Measurements from ENCODE around the gene IRAK3.
"Not testable (repeated sequence)": the region's sequence is repeated elsewhere in the genome, so short reads cannot be mapped to it uniquely, and the experiment has no call there.

IRAK3 gene

DNA sequence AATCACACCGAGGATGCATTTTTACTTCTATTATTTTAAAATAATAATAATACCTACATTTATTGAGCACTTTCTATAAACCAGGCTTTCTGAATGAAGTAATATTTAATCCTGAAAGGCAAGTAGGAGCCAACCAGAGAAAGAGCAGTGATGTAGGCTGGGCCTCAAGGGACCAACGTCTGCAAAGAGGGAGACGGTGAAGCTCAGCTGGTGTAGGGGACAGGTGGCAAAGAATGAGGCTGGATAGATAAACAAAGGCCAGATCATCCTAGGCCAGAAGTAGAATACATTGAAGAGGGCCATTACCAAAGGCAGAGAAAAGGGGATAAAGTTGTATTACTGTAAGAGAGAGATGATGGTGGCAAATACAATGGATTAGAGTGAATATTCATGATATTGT lies 18.4 kb upstream of the IRAK3 start:
- DNase-seq (ENCODE audit: low read depth in 2 of 2) = no peak

DNA sequence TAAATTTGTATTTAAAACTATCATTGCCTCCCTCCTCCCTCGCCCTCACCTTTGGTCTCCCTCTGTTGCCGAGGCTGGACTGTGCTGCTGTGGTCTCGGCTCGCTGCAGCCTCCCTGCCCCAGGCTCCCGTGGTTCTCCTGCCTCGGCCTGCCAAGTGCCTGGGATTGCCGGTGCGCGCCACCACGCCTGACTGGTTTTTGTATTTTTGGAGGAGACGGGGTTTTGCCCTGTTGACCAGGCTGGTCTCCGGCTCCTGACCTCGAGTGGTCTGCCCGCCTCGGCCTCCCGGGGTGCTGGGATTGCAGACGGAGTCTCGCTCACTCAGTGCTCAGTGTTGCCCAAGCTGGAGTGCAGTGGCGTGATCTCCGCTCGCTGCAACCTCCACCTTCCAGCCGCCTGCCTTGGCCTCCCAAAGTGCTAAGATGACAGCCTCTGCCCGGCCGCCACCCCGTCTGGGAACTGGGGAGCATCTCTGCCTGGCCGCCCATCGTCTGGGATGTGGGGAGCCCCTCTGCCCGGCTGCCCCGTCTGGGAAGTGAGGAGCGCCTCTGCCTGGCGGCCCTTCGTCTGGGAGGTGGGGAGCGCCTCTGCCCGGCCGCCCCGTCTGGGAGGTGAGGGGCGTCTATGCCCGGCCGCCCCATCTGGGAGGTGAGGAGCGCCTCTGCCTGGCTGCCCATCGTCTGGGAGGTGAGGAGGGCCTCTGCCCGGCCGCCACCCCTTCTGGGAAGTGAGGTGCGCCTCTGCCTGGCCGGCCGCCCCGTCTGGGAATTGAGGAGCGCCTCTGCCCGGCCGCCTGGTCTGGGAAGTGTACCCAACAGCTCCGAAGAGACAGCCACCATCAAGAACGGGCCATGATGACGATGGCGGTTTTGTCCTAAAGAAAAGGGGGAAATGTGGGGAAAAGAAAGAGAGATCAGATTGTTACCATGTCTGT lies 14.4 kb upstream of the IRAK3 start:
- not testable (repeated sequence) for DNase-seq (ENCODE audit: low read depth in 2 of 2)

DNA sequence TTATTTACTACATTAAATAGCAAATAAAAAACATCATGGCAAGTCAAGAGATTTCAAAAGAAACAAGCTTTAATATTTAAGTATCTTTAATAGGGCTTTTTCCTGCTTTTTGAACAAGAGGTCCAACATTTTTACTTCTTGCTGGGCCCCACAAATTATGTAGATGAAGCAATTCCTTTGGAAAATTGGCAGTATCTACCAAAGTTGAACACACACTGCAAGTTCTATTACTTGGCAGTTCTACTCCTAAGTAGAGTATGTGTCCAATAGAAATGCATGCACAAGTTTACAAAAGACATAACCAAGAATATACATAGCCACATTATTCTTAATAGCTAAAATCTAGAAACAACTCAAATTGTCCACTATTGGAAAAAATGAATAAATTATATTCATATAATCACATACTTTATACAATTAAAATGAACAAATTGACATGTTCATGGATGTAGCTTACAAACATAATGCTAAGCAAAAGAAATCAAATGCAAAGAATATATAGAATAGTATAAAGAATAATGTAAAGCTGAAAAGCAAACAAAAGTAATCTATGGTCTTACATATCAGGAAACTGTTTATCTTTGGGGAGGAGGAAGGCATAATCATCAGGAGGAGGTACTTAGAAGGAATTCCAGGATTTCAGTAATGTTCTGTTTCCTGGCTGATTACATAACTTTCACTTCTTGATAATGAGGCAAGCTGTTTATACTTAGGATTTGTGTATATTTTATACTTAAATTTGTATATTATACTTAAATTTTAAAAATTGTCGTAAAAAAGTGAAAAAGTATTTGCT lies 12.7 kb upstream of the IRAK3 start:
- DNase-seq (ENCODE audit: low read depth in 2 of 2) = no peak

DNA sequence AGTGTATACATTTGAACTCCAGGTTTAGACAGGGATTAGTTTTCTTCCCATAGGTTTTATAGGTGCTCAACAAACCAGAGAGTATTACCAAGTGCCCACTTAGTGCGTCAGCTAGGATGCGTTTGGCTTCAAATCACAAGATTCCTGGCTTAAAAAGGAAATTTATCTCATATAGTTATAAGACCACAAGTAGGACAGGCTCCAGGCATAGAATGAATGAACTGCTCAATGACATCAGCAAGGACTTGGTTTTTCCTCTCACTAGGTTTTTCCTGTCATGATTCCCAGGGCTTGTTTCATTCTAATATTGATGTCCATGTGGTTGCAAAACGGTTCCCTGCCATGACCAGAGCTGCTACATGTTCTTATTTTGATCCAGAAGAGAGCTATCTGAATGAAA lies 6.1 kb upstream of the IRAK3 start:
- no peak for DNase-seq (ENCODE audit: low read depth in 2 of 2)

DNA sequence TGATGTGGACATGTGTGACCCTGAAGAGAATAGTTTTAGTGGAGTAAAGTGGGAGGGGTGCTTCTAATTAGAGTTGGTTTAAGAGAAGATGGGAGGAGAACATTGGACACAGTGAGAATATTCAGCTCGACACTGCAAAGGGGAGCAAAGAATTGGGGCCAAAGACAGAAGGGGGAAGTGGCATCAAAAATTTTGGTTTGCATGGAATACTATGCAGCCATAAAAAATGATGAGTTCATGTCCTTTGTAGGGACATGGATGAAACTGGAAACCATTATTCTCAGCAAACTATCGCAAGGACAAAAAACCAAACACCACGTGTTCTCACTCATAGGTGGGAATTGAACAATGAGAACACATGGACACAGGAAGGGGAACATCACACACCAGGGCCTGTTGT lies 4.2 kb upstream of the IRAK3 start:
- DNase-seq (ENCODE audit: low read depth in 2 of 2) = not testable (repeated sequence)

DNA sequence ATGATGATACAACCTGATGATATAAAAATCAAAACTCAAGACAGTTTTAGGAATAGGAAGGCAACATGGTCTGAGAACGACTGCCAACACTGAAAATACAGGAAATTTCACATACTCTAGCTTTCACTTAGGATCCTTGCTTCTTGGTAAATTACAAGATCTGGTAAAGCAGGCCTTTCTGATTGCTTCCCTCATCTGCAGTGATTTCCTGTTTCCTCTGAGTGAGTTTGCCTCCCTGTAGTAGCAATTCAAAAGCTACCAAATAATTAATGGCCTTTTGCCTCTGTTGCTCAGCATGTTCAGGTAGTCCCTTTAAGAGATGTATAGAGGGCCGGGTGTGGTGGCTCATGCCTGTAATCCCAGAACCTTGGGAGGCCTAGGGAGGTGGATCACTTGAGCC lies 2.0 kb upstream of the IRAK3 start:
- no peak for DNase-seq (ENCODE audit: low read depth in 2 of 2)

DNA sequence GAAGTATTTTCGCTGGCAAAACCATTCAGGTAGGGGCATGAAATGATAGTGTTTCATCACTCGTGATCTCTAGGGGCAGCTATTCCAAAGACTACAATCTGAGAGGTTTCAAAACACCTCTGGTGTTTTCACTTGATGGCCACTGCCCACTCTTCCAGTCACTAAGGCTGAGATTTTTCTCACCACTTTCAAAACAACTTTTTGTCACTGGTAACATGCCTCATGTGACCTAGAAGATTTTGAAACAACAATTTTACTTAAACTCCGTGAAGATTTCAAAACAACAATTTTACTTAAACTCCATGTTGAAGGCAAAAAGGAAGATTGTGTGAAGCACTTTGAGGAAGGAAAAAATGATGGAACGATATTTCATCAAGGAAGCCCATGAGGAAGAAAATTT lies 1.2 kb upstream of the IRAK3 start:
- no peak for DNase-seq (ENCODE audit: low read depth in 2 of 2)

DNA sequence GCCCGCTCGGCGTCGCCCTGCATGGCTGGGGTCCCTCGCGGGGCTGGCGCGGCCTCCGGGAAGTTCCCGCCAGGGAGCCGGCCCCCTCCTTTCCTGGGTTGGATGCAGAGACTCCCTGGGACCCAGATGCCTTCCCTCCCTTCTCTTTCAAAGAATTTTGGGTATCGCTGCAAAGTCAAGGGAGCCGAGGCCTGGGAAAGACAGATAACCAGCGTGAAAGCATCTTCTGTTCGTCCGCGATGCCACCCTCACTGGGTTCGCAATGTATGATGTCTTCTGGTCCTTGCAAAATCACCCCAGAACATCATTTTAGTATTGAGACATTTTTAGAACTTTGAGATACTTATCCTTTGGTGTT lies 451 bp downstream of the IRAK3 start:
- no peak for DNase-seq (ENCODE audit: low read depth in 2 of 2)

DNA sequence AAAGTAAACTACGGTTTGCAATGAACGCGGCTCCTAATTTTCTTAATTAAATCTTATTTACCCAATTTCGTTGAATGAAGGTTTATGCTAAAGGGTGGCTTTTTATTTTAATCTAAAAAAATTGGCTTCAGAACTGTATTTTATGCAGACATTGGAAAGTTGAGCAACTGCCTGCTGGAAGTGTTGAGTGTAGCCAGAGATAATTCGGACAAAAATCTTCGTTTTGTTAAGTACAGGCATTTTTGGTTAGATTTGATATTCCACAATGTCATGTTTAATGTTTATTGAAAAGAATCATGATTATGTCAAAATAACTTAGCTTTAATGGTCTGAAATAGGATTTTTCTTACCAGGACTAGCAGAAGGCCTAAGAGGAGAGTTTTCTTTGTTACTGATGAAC lies 875 bp downstream of the IRAK3 start:
- no peak for DNase-seq (ENCODE audit: low read depth in 2 of 2)

DNA sequence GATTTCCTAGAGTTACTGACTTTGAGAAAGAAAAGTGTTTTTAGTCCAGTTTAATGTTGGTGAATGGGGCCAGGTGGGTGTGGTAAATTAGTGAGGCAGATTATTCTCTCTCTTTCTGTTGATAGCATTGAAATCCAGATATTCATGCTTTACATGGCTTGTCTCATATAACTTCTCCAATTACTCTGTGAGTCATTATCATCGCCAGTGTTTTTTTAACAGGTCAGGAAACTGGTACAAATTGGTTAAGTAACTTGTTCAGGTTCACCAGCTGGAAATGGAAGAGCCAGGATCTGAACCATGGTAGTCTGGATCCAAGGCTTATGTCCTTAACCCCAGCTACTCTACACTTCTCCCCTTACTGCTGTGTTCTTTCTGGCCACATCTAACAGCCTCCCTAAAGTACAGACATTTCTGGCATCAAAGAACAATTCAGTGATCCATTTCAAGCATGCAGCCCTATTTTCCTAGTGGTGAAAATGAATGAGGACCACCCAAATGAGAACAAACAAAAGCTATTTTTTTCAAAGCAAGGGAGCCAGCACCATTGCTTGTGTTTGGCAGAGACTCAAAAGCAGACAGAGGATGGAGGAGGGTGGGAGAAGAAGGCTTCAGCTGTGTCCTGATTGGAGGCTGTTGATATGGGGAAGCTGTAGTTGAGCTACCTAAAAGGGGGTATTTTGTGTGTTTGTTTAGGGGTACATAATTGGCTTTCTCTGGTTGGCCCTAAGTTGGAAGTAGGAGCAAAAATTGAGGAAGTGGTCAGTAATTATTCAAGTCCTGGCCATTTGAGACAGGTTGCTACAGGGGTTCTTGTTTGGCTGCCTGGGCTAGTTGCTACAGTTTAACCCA lies 1.7 kb downstream of the IRAK3 start:
- no peak for DNase-seq (ENCODE audit: low read depth in 2 of 2)

DNA sequence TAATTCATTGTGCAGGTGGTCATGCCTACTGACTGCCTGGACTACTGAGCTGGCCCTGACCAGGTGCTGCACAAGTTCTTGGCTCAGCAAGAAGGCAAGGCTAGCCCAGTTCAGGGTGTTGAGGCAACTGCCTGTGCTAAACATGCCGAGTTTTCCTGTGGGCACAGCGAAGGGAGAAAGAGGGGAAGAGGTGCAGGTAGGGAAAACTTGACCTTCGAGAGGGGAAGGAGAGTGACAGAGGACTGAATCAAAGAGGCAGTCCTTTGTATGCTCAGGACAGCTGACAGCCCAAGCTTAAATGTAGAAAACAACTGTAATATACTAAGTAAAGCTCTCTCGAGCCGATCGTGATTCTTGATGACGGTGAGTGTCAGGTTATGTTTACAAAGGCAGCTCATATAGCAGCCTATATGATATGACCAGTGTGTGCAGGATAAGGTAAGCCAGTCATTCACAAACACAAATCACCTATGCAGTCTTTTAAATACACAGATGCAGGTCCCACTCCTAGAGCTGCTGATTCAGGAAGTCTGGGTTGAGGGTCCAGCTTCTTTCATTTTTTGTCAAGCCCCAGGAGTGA lies 2.6 kb downstream of the IRAK3 start:
- no peak for DNase-seq (ENCODE audit: low read depth in 2 of 2)

DNA sequence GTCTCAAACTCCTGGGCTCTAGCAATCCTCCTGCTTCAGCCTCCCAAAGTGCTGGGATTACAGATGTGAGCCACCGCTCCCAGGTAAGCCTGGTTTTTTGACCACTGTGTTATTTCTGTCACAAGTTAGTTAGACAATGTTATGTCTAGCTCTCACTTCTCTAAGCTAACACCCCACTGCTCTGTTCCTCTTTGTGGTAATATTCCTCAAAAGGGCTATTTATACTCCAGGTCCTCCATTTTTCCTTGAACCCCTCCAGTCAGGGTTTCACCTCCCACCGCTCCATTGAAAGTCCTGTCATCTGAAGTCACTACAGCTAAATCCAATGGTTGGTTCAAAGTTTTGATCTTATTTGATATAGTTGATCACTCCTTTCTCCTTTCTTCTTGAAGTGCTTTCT lies 5.1 kb downstream of the IRAK3 start:
- DNase-seq (ENCODE audit: low read depth in 2 of 2) = no peak

DNA sequence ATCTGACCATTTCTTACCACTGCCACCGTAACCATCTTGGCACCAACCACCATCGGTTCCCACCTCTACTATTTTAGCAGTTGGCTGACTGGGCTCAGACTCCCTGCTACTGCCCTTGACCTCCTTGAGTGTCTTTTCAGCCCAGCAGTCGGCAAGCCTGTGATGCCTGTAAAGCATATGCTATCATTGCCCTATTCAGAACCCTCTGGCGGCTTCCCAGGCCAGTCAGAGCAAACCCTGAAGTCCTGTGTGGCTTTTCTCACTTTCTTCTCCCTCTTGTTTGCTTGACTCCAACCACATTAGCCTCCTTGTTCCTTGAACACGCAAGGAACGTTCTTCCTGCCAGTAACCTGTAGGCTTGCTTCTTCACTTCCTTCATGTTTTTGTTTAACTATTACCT lies 6.2 kb downstream of the IRAK3 start:
- DNase-seq (ENCODE audit: low read depth in 2 of 2) = no peak

DNA sequence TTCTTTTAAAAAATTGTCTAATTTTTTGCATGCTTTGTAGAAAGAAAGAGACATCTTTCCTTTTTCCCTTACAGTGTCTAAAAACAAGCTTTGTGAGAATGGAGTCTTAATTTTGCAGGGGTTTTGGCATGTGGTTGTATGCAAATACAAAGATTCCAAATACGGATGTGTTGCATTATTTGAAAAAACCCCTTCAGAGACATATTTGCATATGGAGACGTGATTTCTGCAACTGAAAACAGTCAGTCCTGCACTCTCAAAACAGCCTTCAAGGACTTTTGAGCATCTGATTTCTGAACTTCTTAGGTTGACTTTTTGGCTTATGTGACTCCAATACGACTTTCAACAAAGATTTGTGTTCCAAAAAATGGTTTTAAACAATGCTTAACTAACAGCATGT lies 7.8 kb downstream of the IRAK3 start:
- no peak for DNase-seq (ENCODE audit: low read depth in 2 of 2)

DNA sequence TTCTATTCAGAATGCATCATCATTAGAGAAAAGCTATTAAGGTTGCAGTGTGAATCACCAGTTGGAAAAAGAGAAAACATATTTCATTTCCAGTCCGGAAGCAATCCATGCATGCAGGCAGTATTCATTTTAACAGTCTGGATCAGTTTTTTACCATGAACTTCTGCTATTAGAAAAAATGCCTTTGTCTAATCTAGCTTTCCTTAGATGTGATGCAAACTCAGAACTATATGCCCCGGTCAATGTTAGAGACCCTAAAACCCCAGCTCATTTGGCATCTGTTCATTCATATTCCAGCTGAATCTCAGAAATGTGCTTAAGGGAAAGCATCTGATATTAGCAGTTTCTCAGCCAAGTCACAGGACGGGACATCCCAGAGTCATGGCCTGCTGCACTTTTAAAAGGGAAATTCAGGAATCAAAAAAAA lies 8.5 kb downstream of the IRAK3 start:
- DNase-seq (ENCODE audit: low read depth in 2 of 2) = no peak

DNA sequence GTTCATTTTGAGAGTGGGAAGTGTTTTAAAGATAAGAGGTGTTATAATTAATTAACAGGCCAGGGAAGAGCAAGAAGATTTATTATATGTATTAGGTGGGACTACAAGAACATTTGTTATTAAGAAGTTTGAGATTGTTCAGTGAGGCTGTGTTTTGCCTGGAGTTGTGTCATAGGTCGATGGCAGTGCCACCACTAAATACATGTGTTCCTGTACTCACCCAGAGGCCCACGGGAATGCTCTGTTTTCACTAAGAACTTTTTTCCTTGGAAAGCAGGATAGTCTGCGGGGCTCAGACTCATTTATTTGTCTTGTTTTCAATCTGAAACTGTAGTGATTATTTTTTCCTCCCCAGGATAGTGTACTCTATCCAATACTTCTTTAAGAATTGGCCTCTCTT lies 10.1 kb downstream of the IRAK3 start:
- no peak for DNase-seq (ENCODE audit: low read depth in 2 of 2)

DNA sequence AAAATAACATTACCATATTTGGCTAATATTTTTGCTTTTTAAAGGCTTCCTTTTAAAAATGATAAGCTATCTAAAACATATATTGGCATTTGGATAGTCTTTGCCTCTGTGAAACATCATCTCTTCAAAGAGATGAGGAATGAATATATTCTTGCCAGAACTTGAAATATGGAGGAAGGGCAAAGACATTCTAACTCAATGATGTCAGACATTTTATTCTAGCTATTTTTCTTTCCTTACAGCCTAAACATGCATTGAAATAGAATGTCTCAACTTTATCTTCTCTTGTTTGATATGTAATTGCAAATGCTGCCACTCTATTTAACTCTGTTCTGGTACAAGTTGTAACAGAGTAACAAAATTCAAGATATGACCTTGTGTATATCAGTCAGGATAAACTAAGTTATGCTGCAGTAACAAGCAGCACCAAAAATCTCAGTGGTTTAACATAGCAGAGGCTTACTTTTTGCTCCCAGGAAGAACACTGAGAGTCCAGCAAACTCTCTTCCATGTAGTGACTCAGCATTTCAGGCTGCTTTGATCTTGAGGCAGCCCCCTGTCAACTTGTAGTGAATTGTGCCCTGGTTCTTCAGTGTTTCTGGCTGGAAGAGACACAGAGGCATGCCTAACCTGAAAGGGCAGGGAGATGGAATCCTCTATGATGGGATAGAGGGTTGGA lies 11.0 kb downstream of the IRAK3 start:
- no peak for DNase-seq (ENCODE audit: low read depth in 2 of 2)

DNA sequence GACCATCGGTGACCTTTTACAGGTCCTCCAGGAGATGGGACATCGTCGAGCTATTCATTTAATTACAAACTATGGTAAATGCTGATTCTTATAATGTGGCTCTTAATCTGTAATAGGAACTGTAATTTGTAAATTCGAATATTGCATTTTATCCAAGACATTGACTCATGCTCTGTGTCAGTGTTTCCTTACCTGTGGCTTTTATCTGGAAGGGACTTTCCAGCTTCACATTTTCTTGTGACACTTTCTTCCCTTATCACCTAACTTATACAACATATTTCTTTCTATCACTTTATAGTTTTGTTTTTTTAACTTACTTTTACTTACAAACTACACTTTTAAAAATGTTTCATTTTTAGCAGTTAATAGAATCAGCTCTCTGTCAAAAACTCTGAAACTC lies 14.8 kb downstream of the IRAK3 start:
- DNase-seq (ENCODE audit: low read depth in 2 of 2) = no peak

DNA sequence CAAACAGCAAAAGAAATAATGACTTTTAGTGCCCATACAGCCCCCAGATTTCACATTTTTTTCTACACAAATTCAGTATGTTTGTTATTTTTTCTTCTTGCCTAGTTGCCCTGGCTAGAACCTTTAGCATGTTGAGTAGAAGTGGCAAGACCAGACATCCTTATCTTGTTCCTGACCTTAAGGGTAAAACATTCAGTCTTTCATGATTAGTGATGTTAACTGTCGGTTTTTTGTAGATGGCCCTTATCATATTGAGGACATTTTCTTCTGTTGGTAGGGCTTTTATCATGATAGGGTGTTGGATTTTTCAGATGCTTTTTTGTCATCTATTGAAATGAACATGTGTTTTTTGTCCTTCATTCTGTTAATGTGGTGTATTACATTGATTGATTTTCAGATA lies 17.1 kb downstream of the IRAK3 start:
- DNase-seq (ENCODE audit: low read depth in 2 of 2) = no peak

DNA sequence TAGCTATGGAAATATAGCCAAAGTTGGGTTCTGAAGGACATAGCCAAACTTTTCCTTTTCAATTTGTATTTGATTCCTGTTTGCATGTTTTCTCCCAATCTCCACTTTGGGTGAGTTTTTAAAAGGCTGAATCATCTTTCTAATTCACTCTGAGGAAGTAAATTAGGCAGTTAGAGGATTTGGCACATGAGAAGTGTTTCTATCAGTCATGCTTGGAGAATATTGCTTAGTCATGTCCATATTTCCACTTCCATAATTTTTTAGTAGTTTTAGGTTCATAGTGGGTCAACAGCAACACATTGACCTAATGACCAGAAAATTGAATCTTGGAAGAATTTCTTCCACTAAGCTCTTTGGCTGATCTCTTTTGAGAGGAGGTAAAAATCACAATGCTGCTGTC lies 21.8 kb downstream of the IRAK3 start:
- no peak for DNase-seq (ENCODE audit: low read depth in 2 of 2)

DNA sequence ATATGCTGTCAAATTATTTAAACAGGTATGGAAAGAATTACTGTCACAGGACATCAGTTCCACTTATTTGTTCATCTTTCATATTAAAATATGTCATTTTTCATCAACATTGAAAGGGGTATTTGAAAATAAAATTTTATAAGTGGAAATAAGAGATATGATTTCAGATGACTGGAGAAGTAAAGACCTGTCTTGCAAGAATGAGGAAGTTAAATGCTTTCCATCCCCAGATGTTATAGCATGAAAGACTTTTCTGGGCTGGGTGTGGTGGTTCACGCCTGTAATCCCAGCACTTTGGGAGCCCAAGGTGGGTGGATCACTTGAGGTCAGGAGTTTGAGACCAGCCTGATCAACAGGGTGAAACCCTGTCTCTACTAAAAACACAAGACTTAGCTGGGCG lies 22.6 kb downstream of the IRAK3 start:
- not testable (repeated sequence) for DNase-seq (ENCODE audit: low read depth in 2 of 2)

Data from stimulated activated CD8-positive, alpha-beta memory T cell treated with anti-CD3 and anti-CD28 coated beads, Interleukin-2, amount 100 ng/mL, for 48 hours (primary cell).